HepG2 (cell line): ENCODE data around the gene PRMT7. TPM values are rescaled to one million over a fixed set of nuclear protein-coding genes. Genes with fewer than 3 reads are reported as not detected.

Source experiments
- DPF2 ChIP-seq: sonication (generic); formaldehyde crosslinking; IDR thresholded peaks from 2 replicates; pipeline ENCODE4 v1.4.0; 2020; ENCODE audit warnings: mild to moderate bottlenecking, low read depth, missing genetic modification reagents, borderline replicate concordance
- FLYWCH1 ChIP-seq: sonication (generic); formaldehyde crosslinking; IDR thresholded peaks from 2 replicates; pipeline ENCODE4 v1.8.1; 2023; ENCODE audit warnings: mild to moderate bottlenecking, missing genetic modification reagents
- FOXM1 ChIP-seq: sonication (generic); formaldehyde crosslinking; IDR thresholded peaks from 2 replicates; pipeline ENCODE4 v1.5.0; 2020; ENCODE audit warnings: missing genetic modification reagents
- NCOA2 ChIP-seq: sonication (generic); formaldehyde crosslinking; IDR thresholded peaks from 2 replicates; pipeline ENCODE4 v1.8.0; 2022; ENCODE audit warnings: inconsistent platforms
- NFKBIZ ChIP-seq: IDR thresholded peaks from 2 replicates; pipeline ENCODE4 v1.6.1; 2018; ENCODE audit warnings: missing genetic modification reagents, missing compliant biosample characterization
- PHF21A ChIP-seq: sonication (generic); formaldehyde crosslinking; IDR thresholded peaks from 2 replicates; pipeline ENCODE4 v1.5.0; 2020; ENCODE audit warnings: mild to moderate bottlenecking, missing genetic modification reagents
- RCOR2 ChIP-seq: IDR thresholded peaks from 2 replicates; pipeline ENCODE4 v1.6.1; 2016; ENCODE audit warnings: missing biosample characterization, missing genetic modification reagents
- SCMH1 ChIP-seq: sonication (generic); formaldehyde crosslinking; IDR thresholded peaks from 2 replicates; pipeline ENCODE4 v1.9.0; 2021; ENCODE audit warnings: missing genetic modification reagents, mild to moderate bottlenecking, borderline replicate concordance
- TOE1 ChIP-seq: sonication (generic); formaldehyde crosslinking; IDR thresholded peaks from 2 replicates; pipeline ENCODE4 v1.4.0; 2020; ENCODE audit warnings: mild to moderate bottlenecking, missing genetic modification reagents
- ZNF251 ChIP-seq: sonication (generic); formaldehyde crosslinking; IDR thresholded peaks from 2 replicates; pipeline ENCODE4 v1.9.0; 2021; ENCODE audit warnings: mild to moderate bottlenecking, missing genetic modification reagents
- ZNF367 ChIP-seq: sonication (generic); formaldehyde crosslinking; IDR thresholded peaks from 2 replicates; pipeline ENCODE4 v1.4.0; 2020; ENCODE audit warnings: missing genetic modification reagents, borderline replicate concordance
- ZNF383 ChIP-seq: sonication (generic); formaldehyde crosslinking; IDR thresholded peaks from 2 replicates; pipeline ENCODE4 v1.4.0; 2020; ENCODE audit warnings: missing genetic modification reagents, mild to moderate bottlenecking, borderline replicate concordance
- ZNF530 ChIP-seq: sonication (generic); formaldehyde crosslinking; IDR thresholded peaks from 2 replicates; pipeline ENCODE4 v1.5.0; 2020; ENCODE audit warnings: low read depth, mild to moderate bottlenecking, missing genetic modification reagents
- ZNF546 ChIP-seq: sonication (generic); formaldehyde crosslinking; conservative IDR thresholded peaks from 2 replicates; pipeline ENCODE4 v1.8.1; 2023; ENCODE audit warnings: mild to moderate bottlenecking, missing genetic modification reagents
- ZNF570 ChIP-seq: sonication (generic); formaldehyde crosslinking; IDR thresholded peaks from 2 replicates; pipeline ENCODE4 v1.4.0; 2020; ENCODE audit warnings: mild to moderate bottlenecking, missing genetic modification reagents, borderline replicate concordance
- ZNF629 ChIP-seq: sonication (generic); formaldehyde crosslinking; conservative IDR thresholded peaks from 2 replicates; pipeline ENCODE4 v1.5.0; 2020; ENCODE audit warnings: missing genetic modification reagents
- ZNF644 ChIP-seq: IDR thresholded peaks from 2 replicates; pipeline ENCODE4 v1.6.1; 2016; ENCODE audit warnings: low read depth
- ZNF724P ChIP-seq: sonication (generic); formaldehyde crosslinking; IDR thresholded peaks from 2 replicates; pipeline ENCODE4 v1.8.0; 2022; ENCODE audit warnings: missing genetic modification reagents, borderline replicate concordance
- ZNF879 ChIP-seq: sonication (generic); formaldehyde crosslinking; IDR thresholded peaks from 2 replicates; pipeline ENCODE4 v1.8.1; 2023; ENCODE audit warnings: missing genetic modification reagents
- ZSCAN30 ChIP-seq: sonication (generic); formaldehyde crosslinking; IDR thresholded peaks from 2 replicates; pipeline ENCODE4 v1.5.0; 2020; ENCODE audit warnings: mild to moderate bottlenecking, missing genetic modification reagents
- polyA plus RNA-seq, 8 experiments: library from polyadenylated mRNA; depleted of rRNA in 3 of 8; stranded (reverse) in 7 of 8; unstranded in 1 of 8; fragments of >200 nt; fragmentation: Illumina TruSeq in 4 of 8; extraction: Trizol in 4 of 8; gene quantifications; 2 replicates each; pipeline versions ENCODE4 v1.2.1 to v1.2.3, GENCODE V29; 2011 to 2016; ENCODE audit warnings: low read depth in 4 of 8, missing spikeins in 1 of 8, mixed read lengths in 1 of 8; ENCODE audit not compliant: insufficient read depth in 1 of 8
- total RNA-seq, 5 experiments: library from RNA; depleted of rRNA; stranded (reverse); fragments of >200 nt; fragmentation: Illumina TruSeq; extraction: Trizol; gene quantifications; 2 replicates each; pipeline ENCODE4 v1.2.3, GENCODE V29; 2016; ENCODE audit warnings: low read depth in 1 of 5
- TF ChIP-seq, protein P1 (sequence below): sonication (generic); formaldehyde crosslinking; IDR thresholded peaks from 2 replicates; pipeline ENCODE4 v1.8.0; 2022; ENCODE audit warnings: missing genetic modification reagents, mild to moderate bottlenecking, borderline replicate concordance
- TF ChIP-seq, protein P2 (sequence below): sonication (generic); formaldehyde crosslinking; IDR thresholded peaks from 2 replicates; pipeline ENCODE4 v1.4.0; 2020; ENCODE audit warnings: missing genetic modification reagents, borderline replicate concordance
- TF ChIP-seq, protein P3 (sequence below): sonication (generic); formaldehyde crosslinking; IDR thresholded peaks from 2 replicates; pipeline ENCODE4 v1.4.0; 2020; ENCODE audit warnings: mild to moderate bottlenecking, missing genetic modification reagents

The PRMT7 gene
- total and polyA plus RNA-seq, 2 of the 13 experiments (the other 11 are each of a cell fraction or from before 2014, with no cell fraction given), result 47.5 to 55.0 TPM

DNA sequence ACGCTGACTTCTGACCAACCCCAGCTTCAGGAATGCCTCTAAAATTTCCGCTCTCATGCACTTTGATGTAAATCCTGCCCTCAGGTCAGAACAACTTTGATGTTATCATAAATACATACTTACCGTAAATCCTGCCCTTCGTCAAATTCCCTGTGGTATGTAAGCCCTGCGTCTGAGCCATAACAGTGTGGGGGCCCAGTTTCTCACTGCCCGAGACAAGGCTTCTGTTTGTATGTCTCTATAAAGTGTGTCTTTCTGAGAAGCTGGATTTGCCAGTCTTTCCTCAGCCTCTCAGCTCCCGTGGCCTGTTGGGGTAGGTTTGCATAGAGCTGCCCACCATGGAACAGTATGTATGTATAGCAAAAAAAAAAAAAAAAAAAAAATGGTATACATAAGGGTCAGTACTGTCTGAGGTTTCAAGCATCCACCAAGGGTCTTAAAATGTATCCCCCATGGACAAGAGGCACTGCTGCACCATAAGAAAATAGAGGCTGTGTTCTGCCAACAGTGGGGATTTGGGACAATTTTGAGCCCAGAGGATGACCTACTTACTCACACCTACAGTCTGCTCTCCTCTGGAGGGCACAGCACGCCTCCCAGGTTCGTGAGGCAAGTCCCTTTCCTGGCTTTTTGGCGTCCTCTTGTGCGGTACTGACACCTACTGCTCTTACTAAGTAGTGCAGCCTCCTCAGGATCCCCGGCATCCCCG lies 17.5 kb downstream of the PRMT7 start (continued):
- TF ChIP-seq, protein P1, sequence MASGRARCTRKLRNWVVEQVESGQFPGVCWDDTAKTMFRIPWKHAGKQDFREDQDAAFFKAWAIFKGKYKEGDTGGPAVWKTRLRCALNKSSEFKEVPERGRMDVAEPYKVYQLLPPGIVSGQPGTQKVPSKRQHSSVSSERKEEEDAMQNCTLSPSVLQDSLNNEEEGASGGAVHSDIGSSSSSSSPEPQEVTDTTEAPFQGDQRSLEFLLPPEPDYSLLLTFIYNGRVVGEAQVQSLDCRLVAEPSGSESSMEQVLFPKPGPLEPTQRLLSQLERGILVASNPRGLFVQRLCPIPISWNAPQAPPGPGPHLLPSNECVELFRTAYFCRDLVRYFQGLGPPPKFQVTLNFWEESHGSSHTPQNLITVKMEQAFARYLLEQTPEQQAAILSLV (CRISPR knock-in tag), result no peak; the same call in 1 of the 2 replicates
- TF ChIP-seq ZNF546 (no peak), ZNF644 (CRISPR knock-in tag) (no peak), ZNF367 (CRISPR knock-in tag) (no peak), ZNF570 (no peak), ZNF724P (no peak), ZSCAN30 (CRISPR knock-in tag) (no peak), RCOR2 (CRISPR knock-in tag) (no peak), FOXM1 (no peak), NCOA2 (CRISPR knock-in tag) (peak; percentile 91), ZNF383 (CRISPR knock-in tag) (peak; percentile 44; the same call in 1 of the 2 replicates), ZNF629 (CRISPR knock-in tag) (no peak), ZNF530 (CRISPR knock-in tag) (no peak), TOE1 (CRISPR knock-in tag) (no peak), ZNF251 (CRISPR knock-in tag) (no peak), DPF2 (CRISPR knock-in tag) (no peak), FLYWCH1 (CRISPR knock-in tag) (no peak), NFKBIZ (CRISPR knock-in tag) (no peak; the same call in 1 of the 2 replicates), SCMH1 (CRISPR knock-in tag) (no peak), ZNF879 (peak; percentile 56; the same call in 1 of the 2 replicates), PHF21A (peak; percentile 53; the same call in 1 of the 2 replicates)
- TF ChIP-seq, protein P2, sequence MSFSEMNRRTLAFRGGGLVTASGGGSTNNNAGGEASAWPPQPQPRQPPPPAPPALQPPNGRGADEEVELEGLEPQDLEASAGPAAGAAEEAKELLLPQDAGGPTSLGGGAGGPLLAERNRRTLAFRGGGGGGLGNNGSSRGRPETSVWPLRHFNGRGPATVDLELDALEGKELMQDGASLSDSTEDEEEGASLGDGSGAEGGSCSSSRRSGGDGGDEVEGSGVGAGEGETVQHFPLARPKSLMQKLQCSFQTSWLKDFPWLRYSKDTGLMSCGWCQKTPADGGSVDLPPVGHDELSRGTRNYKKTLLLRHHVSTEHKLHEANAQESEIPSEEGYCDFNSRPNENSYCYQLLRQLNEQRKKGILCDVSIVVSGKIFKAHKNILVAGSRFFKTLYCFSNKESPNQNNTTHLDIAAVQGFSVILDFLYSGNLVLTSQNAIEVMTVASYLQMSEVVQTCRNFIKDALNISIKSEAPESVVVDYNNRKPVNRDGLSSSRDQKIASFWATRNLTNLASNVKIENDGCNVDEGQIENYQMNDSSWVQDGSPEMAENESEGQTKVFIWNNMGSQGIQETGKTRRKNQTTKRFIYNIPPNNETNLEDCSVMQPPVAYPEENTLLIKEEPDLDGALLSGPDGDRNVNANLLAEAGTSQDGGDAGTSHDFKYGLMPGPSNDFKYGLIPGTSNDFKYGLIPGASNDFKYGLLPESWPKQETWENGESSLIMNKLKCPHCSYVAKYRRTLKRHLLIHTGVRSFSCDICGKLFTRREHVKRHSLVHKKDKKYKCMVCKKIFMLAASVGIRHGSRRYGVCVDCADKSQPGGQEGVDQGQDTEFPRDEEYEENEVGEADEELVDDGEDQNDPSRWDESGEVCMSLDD, result no peak
- TF ChIP-seq, protein P3, sequence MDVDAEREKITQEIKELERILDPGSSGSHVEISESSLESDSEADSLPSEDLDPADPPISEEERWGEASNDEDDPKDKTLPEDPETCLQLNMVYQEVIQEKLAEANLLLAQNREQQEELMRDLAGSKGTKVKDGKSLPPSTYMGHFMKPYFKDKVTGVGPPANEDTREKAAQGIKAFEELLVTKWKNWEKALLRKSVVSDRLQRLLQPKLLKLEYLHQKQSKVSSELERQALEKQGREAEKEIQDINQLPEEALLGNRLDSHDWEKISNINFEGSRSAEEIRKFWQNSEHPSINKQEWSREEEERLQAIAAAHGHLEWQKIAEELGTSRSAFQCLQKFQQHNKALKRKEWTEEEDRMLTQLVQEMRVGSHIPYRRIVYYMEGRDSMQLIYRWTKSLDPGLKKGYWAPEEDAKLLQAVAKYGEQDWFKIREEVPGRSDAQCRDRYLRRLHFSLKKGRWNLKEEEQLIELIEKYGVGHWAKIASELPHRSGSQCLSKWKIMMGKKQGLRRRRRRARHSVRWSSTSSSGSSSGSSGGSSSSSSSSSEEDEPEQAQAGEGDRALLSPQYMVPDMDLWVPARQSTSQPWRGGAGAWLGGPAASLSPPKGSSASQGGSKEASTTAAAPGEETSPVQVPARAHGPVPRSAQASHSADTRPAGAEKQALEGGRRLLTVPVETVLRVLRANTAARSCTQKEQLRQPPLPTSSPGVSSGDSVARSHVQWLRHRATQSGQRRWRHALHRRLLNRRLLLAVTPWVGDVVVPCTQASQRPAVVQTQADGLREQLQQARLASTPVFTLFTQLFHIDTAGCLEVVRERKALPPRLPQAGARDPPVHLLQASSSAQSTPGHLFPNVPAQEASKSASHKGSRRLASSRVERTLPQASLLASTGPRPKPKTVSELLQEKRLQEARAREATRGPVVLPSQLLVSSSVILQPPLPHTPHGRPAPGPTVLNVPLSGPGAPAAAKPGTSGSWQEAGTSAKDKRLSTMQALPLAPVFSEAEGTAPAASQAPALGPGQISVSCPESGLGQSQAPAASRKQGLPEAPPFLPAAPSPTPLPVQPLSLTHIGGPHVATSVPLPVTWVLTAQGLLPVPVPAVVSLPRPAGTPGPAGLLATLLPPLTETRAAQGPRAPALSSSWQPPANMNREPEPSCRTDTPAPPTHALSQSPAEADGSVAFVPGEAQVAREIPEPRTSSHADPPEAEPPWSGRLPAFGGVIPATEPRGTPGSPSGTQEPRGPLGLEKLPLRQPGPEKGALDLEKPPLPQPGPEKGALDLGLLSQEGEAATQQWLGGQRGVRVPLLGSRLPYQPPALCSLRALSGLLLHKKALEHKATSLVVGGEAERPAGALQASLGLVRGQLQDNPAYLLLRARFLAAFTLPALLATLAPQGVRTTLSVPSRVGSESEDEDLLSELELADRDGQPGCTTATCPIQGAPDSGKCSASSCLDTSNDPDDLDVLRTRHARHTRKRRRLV, result no peak
